Measurements from ENCODE around the gene PRTFDC1.
"Not testable (repeated sequence)": the region's sequence is repeated elsewhere in the genome, so short reads cannot be mapped to it uniquely, and the experiment has no call there.

PRTFDC1 gene

GRCh38 chr10:24929904-24930303 is 22.5 kb downstream of the PRTFDC1 start:
- DNase-seq = no peak

DNA sequence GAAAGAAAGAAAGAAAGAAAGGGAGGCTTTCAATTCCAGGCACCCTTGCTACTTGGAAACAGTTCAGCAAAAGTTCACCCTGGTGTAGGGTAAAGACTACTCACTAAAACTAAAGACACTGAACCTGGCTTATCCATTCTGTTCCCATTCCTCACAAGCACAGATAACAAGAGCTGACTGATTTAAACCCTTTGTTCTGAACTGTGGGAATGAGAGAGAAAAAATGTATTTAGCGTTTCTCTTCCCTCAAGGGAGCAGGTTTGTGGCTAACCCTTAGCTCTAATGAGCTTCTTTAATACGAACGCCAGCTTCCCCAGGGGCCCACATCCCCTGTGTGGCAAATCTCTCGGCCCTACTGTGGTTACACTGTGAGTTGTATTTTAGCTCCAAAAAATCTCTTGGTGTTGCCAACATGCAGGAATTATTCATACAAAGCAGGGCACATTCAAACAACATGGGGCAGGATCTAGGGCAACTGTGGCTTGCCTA is 23.3 kb downstream of the PRTFDC1 start:
- DNase-seq = peak; percentile 39

GRCh38 chr10:24928163-24928562 is 24.2 kb downstream of the PRTFDC1 start:
- DNase-seq = no peak

- DNase-seq = no peak
Measured at GRCh38 chr10:24926557-24926956, 25.8 kb downstream of the PRTFDC1 start.

GRCh38 chr10:24925799-24926198 is 26.6 kb downstream of the PRTFDC1 start:
- no peak for DNase-seq

DNA sequence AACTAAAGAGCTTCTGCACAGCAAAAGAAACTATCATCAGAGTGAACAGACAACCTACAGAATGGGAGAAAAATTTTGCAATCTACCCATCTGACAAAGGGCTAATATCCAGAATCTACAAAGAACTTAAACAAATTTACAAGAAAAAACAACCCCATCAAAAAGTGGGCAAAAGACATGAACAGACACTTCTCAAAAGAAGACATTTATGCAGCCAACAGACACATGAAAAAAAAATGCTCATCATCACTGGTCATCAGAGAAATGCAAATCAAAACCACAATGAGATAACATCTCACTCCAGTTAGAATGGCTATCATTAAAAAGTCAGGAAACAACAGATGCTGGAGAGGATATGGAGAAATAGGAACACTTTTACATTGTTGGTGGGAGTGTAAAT is 27.9 kb downstream of the PRTFDC1 start:
- not testable (repeated sequence) for DNase-seq

DNA sequence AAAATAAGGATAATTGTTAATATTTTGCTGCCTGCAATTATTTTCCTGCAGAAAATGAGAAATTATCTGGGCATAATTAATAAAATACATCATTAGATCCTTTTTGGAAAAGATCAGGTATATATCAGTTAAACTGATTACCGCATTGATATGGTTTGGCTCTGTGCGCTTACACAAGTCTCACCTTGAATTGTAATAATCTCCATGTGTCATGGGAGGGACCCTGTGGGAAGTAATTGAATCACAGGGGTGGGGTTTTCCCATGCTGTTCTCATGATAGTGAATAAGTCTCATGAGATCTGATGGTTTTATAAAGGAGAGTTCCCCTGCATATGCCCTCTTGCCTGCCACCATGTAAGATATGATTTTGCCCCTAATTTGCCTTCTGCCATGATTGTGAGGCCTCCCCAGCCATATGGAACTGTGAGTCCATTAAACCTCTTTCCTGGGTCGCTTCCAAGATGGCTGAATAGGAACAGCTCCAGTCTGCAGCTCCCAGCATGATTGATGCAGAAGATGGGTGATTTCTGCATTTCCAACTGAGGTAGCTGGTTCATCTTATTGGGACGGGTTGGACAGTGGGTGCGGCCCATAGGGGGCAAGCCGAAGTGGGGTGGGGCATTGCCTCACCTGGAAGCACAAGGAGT is 30.1 kb downstream of the PRTFDC1 start:
- not testable (repeated sequence) for DNase-seq

DNA sequence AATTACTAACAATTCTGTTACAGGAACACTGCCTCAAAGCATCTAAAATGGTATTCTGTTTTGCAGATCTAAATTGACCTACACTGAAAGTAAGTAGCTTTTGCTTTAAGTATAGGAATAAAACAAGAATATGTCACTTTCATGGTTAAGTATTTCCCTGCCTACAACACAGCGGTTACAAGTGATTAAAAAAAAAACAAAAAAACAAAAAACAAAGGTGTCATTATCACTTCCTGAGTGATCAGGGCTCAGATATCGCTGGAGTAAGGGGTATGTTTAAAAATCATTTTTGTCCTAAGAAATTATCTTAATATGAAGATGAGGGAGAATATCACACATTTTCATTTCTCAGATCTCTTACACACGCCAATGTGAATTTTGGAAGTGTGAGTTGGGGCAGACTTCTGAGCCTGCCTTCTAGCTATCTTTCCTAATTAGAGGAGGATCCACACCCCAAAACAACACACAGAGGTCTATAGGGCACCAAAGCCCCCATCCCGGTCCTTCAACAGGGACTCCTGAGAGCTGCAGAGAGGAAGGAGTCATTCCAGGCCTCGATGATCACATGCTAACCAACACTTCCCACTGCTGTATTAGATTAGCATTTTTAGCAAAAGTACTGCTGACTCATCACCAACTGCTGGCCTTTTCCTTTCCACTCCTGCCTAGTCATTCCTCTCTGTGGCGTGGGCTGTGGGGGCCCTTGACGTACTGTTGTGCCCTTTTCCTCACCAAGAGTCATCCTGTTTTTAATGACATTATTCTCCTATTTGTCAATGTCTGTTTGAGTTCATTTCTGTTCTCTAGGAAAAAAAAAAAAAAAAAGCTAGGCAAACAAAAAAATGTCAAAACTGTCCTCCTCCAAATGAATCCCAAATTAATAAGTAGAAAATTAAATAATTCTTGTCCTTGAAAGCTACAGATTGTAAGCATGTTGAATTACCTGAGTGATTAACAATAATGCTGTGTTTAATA is 31.2 kb downstream of the PRTFDC1 start:
- peak; percentile 83 for DNase-seq

GRCh38 chr10:24920192-24920591 is 32.2 kb downstream of the PRTFDC1 start:
- not testable (repeated sequence) for DNase-seq

- not testable (repeated sequence) for DNase-seq
Measured at GRCh38 chr10:24919629-24920028, 32.8 kb downstream of the PRTFDC1 start.

DNA sequence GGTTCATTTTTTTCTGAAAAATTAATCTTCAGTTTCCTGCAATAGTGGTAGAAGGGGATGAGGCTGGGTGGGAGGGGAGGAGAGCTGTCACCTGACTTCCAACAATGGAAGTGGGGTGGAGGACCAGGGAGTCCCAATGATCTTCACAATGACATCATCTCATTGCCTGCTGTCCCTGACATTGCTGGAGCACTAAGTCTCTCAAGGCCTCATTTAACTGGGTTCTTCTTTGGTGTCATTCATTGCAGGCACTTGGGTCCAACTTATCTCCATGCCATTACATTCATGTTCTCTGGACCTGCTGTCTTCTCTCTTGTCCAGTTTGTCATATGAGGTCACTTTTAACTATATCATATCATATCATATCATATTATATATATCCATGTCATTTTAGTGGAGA is 34.4 kb downstream of the PRTFDC1 start:
- no peak for DNase-seq

- DNase-seq = no peak
Measured at GRCh38 chr10:24917493-24917892, 34.9 kb downstream of the PRTFDC1 start.

- DNase-seq = no peak
Measured at GRCh38 chr10:24916365-24916764, 36.0 kb downstream of the PRTFDC1 start.

GRCh38 chr10:24915304-24915703 is 37.1 kb downstream of the PRTFDC1 start:
- no peak for DNase-seq

DNA sequence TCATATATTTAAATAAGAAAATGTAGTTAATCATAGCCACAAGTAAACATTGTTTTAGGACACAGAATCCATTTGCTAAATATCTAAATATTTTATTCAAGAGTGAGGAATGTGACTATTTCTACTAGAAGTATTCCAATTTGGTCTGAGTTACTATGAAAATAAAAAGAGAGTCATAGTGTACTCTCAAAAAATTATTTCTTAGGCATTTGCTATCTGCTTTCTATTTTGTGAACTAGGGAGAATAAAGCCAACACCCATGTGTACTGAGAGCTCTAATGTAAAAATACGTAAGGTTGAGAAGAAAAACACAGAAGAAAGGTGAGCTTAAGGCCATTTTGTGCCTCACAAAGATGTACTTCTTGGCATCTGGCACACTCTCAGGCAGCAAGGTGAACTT is 38.3 kb downstream of the PRTFDC1 start:
- DNase-seq = no peak

DNA sequence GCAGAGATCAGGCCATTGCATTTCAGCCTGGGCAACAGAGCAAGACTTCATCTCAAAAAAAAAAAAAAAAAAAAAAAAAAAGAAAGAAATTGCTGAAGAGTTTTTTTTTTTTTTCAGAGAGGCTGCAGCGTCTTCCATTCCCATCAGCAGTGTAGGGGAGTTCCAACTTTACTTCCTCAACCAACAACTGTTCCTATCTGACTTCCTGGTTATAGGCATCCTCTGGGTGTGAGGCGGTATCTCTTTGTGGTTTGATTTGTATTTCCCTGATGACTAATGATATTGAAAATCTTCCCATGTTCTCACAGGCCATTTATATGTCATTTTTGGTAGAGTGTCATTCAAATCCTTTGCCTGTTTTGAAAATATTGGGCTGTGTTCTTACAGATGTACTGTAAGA is 40.2 kb downstream of the PRTFDC1 start:
- DNase-seq = peak; percentile 43

DNA sequence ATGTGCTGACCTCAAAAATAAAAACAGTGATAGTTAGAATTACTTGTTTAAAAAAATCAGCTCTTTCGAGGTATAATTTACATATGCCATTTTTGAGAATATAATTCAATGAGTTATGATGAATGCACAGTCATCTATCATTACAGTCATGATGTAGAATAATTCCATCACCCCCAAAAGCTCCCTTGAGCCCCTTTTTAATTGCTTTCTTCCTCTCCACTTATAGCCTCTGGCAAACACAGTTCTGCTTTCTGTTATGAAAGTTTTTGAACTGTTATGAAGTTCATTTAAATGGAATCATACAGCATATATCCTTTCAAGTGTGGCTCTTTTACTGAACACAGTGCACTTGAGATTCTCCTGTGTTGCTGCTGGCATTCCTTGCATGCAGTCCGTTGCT is 41.4 kb downstream of the PRTFDC1 start:
- no peak for DNase-seq

GRCh38 chr10:24910574-24910973 is 41.8 kb downstream of the PRTFDC1 start:
- DNase-seq = no peak

DNA sequence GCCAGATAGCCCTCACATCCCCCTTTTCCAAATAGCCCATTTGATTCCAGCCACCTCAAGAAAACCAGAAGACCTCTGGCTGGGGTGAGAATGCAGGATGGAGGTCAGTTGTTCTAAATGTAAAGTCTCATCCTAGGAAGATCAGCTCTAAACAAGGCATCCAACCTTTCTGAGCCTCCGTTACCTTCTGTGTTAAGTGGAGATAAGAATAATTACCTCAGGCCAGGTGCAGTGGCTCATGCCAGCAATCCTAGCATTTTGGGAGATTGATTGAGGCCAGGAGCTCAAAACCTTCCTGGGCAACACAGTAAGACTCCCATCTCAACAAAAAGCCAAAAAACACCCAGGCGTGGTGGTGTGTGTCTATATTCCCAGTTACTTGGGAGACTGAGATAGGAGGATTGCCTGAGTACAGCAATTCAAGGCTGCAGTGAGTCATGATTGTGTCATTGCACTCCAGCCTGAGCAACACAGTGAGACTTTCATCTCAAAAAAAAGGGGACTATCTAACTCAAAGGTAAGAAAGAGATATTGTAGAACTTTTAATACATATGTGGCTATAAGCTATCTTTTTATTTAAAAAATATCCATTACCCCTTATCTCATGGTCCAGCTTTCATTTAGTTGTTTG is 43.5 kb downstream of the PRTFDC1 start:
- no peak for DNase-seq

DNA sequence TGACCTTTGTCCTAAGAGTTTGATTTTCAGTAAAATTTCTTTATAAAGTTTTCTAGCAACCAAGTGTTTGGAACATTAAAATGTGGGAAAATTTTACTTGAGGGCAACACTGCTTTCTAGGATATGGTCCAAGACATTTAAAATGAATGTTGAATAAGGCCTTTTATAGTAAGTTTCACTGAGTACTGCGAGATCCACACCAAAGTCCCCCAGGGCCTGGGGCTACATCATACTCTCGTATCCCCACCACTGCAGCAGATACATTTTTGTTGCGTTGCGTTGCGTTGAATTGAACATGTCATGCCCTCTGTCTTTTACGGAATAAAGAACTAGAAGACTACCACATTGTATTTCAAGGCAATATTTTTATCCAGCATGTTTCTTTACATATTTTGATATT is 44.5 kb downstream of the PRTFDC1 start:
- no peak for DNase-seq

GRCh38 chr10:24906372-24906771 is 46.0 kb downstream of the PRTFDC1 start:
- DNase-seq = no peak

GRCh38 chr10:24904824-24905223 is 47.6 kb downstream of the PRTFDC1 start:
- DNase-seq = no peak

- DNase-seq = no peak
Measured at GRCh38 chr10:24902400-24902728, 50.0 kb downstream of the PRTFDC1 start.

All from GDM1 (cell line).